ENCODE measurements around the gene IBA57.

Gene IBA57

DNA sequence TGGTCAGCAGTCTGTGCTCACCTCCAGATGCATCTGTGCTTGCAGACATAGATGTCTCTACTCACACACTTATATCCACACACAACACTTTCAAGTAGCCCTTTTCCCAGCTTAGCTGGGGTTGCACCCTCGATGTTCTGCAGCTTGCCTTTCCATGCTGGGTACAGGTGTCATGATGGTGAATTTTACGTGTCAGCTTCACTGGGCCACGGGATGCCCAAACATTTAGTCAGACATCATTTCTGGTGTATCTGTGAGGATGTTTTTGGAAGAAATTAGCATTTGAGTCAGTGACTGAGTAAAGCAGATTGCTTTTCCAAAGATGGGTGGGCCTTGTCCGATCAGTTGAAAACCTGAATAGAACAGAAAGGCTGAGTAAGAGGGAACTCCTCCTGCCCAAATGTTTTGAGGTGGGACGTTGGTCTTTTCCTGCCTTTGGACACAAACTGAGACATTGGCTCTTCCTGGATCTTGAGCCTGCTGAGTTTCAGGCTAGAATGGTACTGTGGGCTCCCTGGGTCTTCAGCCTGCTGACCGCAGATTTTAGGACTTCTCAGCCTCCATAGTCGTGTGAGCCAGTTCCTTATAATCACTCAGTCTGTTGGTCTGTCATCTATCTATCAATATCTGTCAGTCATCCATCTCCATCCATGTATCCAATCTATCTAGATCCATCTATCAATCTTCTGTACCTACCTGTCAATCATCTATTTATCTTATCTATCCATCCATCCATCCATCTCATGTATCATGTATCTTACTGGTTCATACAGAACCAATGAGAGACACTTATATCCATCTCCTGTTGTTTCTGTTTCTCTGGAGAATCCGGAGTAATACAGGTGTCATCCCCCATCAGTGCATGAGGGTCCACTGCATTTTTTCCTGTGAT, 29.6 kb downstream of the IBA57 start:
- DNase-seq, result no peak

DNA sequence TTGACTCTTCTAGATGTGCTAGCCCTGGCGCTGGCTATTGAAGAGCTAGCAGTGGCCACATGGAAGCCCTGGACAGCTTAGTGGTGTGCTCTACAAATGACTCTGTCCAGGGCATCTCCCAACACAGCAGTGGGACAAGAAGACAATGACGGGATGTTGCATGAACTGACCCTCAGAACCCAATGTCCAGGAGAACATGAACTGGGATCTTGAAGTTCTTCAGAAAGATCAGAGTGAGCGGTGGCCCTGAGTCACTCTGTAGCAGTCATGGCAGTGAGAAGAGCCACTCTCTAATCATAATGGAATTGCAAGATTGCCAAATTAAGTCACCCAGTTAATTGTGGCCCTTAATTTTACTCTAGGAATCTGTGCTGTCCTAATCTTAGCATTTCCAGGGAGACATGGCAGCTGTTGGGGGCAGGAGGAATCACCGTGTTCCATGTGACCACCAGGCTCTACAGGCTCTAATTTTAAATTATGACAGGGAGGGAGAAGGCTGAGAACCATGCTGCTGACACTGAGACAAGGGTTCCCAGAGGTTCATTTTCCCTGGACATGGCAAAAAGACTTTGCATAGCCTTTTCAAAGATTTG, 32.0 kb downstream of the IBA57 start:
- DNase-seq, result no peak

DNA sequence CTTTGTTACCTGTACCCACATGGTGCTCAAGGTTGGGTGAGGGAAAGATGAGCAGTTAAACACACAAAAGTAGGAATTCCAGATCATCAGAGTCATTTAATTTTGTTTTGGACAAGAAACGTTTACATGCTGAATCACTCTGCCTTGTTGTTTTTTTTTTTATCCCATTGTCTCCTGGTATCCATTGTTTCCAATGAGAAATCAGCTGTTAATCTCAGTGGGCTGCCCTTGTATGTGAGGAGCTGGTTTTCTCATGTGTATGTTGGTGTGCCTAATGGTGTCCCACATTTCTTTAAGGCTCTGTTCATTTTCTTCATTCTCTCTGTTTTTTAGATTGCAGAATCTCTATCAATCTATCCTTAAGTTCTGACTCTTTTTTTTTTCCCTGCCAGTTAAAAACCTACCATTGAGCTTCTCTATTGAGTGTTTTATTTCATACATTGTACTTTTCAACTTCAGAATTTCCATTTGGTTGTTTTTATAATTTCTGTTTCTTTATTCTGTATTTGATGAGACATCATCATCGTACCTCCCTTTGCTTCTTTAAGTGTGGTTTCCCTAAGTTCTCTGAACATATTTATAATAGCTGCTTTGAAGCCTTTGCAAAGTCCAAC, 33.5 kb downstream of the IBA57 start:
- no peak for DNase-seq

DNA sequence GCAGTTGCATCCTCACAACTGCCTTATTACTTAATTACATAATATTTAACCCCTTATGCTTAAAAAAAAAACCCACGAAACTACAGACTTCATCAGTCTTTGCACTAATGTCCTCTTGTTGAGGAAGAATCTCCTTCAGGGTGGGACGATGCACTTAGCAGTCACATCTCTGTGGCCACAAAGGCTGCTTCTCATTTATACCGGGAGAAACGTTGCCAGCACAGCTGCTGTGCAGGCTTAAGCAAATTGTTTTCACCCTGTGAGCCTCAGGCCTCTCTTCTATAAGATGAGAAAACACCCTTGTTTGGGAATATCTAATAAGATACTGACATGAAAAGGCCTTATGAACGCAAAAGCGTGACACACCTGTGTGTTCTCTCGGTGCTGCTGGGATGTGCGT, 39.4 kb downstream of the IBA57 start:
- DNase-seq, result no peak

DNA sequence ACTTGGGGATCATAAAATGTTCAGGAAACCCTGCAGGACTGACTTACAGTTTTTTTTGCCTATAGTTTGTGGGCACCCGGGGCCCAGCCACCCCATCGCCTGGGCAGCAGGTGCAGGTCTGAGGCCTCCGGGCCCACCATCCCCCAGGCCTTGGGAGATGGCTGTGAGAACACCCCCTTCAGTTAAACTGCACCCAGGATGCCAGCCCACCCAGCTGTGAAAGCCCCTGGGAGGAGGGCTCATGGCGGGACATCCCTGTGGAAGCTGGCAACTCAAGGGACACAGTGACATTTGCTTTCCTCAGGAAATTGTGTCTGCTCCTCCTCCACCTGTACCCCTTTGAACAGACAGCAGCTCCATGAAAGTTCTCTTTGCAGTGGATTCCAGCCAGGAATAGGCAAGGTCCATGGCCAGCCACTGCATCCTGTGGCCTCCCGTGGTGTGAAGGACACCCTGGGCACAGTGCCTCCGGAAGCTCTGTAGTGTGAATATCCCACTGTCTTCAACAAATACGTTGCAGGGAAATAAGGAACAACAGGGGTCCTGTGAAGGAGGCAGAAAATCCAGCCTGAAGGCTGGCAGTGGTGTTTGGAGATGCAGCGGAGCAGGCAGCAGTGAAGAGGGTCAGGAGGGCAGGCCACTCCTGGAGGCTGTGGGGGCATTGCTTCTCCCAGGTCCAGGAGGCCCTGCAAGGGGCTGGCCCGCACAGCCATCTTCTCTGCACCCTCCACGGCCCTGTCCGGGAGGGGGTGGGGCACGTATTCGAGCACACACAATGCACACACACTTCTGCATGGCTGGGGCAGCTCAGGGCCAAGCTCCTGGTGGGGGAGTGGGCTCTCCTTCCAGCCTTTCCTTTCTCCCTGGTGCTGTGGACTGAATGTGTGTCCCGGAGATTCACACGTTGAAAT, 40.2 kb downstream of the IBA57 start:
- DNase-seq, result no peak

DNA sequence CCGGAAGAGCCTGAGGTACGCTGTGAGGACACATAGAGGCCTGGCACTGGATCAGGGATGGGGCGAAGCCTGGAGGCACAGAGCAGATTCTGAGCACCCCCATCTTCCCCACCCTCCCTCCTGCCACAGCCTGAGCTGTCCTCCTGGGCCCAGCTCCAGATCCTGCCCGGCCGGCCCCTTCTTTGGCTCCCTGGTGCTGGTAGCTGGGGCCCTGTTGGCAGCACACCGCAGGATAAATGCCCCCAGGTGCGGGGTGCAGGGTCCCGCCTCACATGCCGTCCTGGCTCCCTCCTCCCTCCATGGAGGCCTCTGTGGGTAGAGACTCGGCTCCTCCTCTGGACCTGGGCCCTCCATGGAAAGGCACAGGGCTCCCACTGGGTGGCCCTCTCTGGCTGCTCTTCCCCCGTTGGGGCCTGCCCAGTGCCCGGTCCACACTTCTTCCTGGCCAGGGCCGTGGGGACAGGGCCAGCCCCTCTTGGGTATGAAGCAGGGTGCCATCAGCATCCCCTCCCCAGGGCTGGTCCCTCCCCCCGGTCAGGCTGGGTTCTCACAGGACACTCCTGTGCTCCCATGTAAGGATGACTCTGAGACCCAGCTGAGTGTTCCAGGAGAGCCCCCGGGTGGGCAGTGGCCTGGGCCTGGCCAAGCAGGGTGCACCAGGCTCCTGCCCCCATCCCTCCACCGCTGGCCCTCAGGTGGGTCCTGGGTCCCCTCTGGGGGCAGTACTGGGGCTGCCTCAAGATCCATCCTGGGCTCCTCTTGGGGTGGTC, 41.2 kb downstream of the IBA57 start:
- no peak for DNase-seq

DNA sequence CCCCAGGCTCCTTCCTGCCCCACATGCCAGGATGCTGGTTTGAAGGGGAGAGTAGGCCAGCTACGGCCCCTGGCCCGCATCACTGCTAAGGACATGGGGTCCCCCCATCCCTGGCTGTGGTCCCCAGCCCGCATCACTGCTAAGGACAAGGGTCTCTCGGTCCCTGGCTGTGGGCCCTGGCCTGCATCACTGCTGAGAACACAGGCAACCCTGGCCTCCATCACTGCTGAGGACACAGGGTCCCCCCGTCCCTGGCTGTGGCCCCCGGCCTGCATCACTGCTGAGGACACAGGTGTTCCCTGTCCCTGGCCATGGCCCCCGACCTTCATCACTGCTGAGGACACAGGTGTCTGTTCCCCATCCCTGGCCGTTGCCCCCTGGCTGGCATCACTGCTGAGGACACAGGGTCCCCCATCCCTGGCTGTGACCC, 41.8 kb downstream of the IBA57 start:
- no peak for DNase-seq

DNA sequence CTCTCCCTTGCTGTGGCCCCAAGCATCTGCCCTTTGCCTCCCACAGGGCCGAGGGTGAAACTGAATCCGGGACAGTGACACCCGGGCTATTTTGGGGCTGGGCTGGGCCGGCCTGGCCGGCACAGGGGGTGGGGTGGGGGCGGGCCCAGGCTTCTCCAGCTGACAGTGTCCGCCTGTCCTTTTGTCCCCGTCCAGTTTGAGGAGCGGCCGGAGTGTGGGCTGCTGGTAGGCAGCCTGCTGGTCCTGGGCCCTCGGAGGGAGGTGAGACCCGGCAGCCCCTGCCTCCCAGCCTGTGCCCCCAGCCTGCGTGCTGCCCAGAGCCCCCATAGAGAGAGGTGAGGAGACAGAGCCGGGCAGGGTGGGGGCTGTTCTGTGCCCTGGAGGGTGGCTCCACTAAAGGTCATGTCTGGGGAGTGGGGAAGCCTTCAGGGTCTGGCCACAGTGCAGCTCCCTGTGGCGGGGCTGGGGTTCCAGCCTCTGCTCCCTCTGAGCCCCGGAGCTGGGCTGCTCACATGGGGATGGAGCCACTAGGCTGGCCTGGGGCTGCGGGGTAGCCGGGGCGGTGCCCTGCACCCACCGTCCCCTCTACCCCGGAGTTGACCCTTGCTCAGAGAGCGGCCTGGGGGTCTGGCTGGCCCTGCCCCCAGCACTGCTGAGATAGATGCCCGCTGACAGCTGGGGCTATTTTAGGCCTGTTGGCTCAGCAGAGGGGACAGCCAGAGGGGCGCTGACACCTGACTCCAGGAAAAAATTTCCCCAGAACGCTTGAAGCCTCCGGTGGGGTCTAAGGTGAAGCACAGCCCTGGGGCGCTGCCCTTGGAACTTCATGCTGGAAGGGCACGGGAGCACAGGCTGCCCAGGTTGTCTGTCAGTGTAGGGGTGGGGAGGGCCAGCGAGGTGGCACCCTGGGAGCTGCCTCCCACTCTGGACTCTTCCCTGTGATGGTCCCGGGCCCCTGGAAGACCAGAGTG, 42.5 kb downstream of the IBA57 start, which contains the start of gene OBSCN:
Gene OBSCN (plus strand): TSS at position 194 of the 971 bp plus-strand sequence. CDS start 3,740 bp downstream, outside the sequence.
- DNase-seq, result no peak

DNA sequence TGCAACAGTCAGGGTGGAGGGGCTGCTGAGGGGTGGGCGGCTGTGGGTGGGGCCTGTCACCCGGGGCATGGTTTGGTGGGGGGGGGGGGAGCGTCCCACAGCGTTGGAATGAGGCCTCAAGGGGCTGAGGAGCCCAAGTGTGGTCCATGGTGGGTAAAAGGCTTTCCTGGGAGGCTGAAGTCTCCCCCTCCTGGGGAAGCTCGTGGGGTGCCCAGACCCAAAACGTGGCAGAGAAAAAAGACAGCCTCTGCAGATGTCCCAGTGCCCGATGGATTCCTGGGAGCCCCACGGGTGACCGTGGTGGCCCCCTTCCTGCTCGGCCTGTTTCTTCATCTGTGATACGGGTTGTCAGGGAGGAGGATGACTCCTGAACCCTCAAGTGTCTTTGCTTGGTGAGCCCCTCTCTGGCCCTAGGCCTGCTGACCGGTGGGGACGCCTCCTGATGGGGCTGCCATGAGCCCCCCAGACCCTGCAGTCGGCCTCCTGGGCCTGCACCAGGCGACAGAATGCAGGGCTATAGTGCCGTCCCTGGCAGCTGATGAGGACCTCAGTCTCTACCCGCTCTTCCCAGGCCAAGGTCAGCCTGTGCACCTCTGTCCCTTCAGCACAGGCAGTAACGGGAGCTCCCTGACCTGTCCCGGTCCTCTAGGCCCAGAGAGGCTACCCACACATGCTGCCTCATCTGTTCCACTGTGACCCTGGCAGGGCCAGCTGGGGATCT, 43.4 kb downstream of the IBA57 start:
- no peak for DNase-seq

DNA sequence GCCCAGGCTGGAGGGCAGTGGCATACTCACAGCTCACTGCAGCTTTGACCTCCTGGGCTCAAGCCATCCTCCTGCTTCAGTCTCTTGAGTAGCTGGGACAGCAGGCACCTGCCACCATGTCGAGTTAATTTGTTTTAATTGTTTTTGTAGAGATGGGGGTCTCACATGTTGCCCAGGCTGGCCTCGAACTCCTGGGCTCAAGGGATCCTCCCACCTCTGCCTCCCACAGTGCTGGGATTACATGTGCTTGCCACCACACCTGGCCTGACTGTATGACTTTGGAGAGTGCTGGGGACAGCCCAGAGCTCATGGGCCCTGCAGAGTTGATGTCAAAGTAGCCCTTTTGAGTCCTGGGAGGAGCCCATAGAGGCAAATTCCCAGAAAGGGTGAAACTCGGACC, 44.1 kb downstream of the IBA57 start:
- no peak for DNase-seq

DNA sequence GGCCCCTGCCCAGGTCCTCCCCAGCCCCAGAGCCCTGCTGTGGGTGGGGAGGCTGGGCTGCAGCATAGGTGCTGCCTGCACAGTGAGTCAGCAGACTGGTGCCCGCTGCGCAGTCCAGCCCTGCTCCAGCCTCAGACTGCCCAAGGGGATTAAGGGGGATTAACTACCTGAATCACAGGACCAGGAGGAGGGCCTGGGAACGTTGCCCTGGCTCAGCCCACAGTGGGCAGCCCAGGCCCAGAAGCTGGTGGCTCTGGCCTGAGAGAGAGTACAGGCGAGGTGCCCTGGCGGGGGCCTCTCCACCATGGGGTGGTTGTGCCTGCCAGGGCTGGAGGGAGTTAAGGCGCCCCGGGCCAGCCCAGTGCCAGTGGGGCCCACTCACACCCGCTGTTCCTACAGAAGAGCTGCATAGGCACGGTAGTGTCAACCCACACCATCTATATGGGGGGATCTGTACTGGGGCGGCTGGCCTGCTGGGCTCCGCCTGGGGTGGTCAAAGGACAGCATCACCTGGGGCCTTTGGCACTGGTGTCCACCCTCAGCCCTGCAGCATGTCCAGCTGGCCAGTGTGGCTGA, 44.6 kb downstream of the IBA57 start:
- DNase-seq, result no peak

DNA sequence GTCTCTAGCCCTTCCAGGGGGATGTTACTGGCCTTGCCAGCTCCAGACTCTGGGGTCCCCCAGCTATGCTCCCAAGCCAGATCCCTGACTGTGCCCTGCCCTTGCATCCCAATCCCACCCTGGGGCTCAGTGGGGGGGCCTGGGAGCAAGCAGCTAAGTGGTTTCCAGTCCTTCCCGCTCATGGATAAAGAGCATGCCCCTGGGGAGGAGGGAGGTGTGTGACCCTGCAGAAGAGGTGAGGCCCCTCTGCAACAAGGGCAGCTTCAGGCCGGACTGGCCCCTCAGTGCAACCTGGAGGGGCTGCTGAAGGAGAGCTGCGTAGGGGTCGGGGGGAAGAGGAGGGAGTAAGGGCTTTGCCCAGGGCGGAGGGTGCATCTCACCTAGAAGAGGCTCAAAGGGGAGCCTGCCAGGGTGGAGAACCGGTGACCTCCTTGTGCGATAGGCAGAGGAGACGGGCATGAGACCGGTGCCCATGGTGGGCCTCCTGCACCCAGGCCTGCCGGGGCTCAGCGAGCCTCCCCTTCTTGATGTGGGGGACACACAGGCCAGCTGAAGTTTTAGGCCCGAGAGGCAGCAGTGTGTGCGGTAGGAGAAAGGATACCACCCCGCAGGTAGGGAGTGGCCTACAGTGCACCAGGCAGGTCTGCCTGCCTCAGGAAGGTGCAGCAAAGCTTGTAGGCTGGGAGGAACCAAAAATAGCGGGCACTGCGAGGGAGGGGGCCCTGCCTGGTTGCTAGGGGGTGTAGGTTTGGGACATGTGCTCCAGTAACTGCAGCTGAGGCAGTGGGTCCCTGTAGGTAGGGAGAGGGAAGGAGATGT, 45.3 kb downstream of the IBA57 start:
- no peak for DNase-seq

DNA sequence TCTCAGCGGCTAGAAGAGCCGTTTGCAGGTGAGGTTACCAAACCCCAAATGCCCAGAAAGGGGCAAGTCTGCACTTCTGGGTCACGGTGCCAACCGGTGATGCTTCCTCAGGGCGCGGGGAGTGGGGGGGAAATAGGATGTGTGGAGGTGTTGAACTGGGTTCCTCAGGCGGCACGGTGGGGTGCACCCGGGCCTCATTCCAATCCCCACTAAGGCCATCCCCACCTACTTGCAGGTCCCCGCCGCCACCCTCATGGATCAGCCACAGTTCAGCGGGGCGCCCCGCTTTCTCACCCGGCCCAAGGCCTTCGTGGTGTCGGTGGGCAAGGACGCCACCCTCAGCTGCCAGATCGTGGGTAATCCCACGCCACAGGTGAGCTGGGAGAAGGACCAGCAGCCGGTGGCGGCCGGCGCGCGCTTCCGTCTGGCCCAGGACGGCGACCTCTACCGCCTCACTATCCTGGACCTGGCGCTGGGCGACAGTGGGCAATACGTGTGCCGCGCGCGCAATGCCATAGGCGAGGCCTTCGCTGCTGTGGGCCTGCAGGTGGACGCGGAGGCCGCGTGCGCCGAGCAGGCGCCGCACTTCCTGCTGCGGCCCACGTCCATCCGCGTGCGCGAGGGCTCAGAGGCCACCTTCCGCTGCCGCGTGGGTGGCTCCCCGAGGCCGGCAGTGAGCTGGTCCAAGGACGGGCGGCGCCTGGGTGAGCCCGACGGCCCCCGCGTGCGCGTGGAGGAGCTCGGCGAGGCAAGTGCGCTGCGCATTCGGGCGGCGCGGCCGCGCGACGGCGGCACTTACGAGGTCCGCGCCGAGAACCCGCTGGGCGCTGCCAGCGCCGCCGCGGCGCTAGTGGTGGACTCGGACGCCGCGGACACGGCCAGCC, 46.2 kb downstream of the IBA57 start:
- no peak for DNase-seq

DNA sequence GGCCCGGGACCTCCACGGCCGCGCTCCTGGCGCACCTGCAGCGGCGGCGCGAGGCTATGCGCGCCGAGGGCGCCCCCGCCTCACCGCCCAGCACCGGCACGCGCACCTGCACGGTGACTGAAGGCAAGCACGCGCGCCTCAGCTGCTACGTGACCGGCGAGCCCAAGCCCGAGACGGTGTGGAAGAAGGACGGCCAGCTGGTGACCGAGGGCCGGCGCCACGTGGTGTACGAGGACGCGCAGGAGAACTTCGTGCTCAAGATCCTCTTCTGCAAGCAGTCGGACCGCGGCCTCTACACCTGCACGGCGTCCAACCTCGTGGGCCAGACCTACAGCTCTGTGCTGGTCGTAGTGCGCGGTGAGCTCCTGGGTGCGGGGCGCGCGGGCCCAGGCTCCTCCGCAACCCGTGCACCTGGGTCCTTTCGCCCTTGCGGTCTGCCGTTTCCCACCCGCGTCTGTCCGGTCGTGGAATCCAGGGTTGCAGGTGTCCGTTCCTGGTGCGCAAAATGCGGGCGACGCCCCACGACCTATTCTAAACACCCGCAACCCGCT, 46.9 kb downstream of the IBA57 start:
- DNase-seq, result no peak

DNA sequence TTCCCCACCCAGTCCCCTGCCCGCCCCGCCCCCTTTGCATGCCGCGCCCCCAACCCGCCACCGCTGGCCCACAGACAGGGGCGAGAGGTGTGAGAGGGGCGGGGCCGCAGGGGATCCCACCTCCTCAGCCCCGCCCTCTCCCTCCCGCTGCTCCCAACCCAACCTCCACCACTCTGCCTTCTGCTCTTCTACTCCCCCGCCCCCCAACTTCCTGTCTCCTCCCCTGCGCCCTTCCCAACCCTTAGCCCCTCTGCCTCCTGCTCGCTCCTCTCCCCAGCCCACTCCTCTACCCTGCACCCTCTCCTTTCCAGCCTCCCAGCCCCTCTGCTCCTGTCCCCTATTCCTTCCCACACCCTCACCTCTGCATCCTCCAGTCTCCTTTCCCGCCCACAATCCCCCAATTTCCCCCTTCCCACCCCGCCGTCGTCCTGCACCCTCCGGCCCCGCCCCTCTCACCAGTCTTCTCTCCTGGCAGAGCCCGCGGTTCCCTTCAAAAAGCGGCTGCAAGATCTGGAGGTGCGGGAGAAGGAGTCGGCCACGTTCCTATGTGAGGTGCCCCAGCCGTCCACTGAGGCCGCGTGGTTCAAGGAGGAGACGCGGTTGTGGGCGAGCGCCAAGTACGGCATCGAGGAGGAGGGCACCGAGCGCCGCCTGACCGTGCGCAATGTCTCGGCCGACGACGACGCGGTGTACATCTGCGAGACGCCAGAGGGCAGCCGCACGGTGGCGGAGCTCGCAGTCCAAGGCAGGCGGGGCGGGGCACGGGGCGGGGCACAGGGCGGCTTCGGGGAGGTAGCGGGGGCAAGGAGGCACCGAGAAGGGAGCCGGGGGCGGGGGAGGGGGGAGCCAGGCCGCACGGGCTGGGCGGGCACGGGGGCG, 47.6 kb downstream of the IBA57 start:
- DNase-seq, result peak; percentile 93
